ENCODE results near the gene MBTPS1.

Gene MBTPS1

GRCh38 chr16:84096447-84097005 is 20.2 kb downstream of the MBTPS1 start:
- no peak for DNase-seq

- no peak for DNase-seq
Measured at GRCh38 chr16:84095466-84095865, 21.3 kb downstream of the MBTPS1 start.

- DNase-seq = no peak
Measured at GRCh38 chr16:84093879-84094270, 22.9 kb downstream of the MBTPS1 start.

GRCh38 chr16:84093120-84093878 is 23.4 kb downstream of the MBTPS1 start:
- no peak for DNase-seq

- no peak for DNase-seq
Measured at GRCh38 chr16:84091460-84091859, 25.3 kb downstream of the MBTPS1 start.

GRCh38 chr16:84090211-84090610 is 26.5 kb downstream of the MBTPS1 start:
- DNase-seq = no peak

GRCh38 chr16:84088695-84089395 is 27.9 kb downstream of the MBTPS1 start:
- peak; percentile 67 for DNase-seq

GRCh38 chr16:84087466-84088151 is 29.1 kb downstream of the MBTPS1 start:
- no peak for DNase-seq

- no peak for DNase-seq
Measured at GRCh38 chr16:84087001-84087400, 29.7 kb downstream of the MBTPS1 start.

- no peak for DNase-seq
Measured at GRCh38 chr16:84086341-84086740, 30.4 kb downstream of the MBTPS1 start.

GRCh38 chr16:84085773-84086172 is 31.0 kb downstream of the MBTPS1 start:
- DNase-seq = no peak

- DNase-seq = no peak
Measured at GRCh38 chr16:84085271-84085667, 31.5 kb downstream of the MBTPS1 start.

GRCh38 chr16:84084570-84085270 is 32.0 kb downstream of the MBTPS1 start:
- peak; percentile 76 for DNase-seq

GRCh38 chr16:84082835-84083569 is 33.7 kb downstream of the MBTPS1 start:
- no peak for DNase-seq

- no peak for DNase-seq
Measured at GRCh38 chr16:84082110-84082509, 34.6 kb downstream of the MBTPS1 start.

- no peak for DNase-seq
Measured at GRCh38 chr16:84081446-84081989, 35.2 kb downstream of the MBTPS1 start.

- no peak for DNase-seq
Measured at GRCh38 chr16:84080813-84081212, 35.9 kb downstream of the MBTPS1 start.

GRCh38 chr16:84080378-84080777 is 36.4 kb downstream of the MBTPS1 start:
- DNase-seq = no peak

GRCh38 chr16:84079664-84080063 is 37.1 kb downstream of the MBTPS1 start:
- DNase-seq = no peak

- DNase-seq = no peak
Measured at GRCh38 chr16:84075376-84075775, 41.4 kb downstream of the MBTPS1 start.

GRCh38 chr16:84074721-84075120 is 42.0 kb downstream of the MBTPS1 start:
- DNase-seq = no peak

- DNase-seq = no peak
Measured at GRCh38 chr16:84072014-84072413, 44.7 kb downstream of the MBTPS1 start.

Data from stimulated activated CD8-positive, alpha-beta memory T cell treated with anti-CD3 and anti-CD28 coated beads, Interleukin-4, amount 100 ng/mL, for 48 hours (primary cell).